PC-3 (cell line): ENCODE results near the gene THOC6.

Source experiments
- EZH2 ChIP-seq: fragments of 300-600 bp; sonication (generic); IDR thresholded peaks from one replicate; pipeline ENCODE4 v1.6.1; 2017; ENCODE audit warnings: antibody characterized with exemption, mild to moderate bottlenecking, low read length; ENCODE audit not compliant: unreplicated experiment
- TF ChIP-seq, protein P1 (sequence below): fragments of 300-600 bp; sonication (generic); conservative IDR thresholded peaks from 2 replicates; pipeline ENCODE4 v1.5.1; 2017; ENCODE audit warnings: antibody characterized with exemption, low read depth, mild to moderate bottlenecking, low read length

DNA sequence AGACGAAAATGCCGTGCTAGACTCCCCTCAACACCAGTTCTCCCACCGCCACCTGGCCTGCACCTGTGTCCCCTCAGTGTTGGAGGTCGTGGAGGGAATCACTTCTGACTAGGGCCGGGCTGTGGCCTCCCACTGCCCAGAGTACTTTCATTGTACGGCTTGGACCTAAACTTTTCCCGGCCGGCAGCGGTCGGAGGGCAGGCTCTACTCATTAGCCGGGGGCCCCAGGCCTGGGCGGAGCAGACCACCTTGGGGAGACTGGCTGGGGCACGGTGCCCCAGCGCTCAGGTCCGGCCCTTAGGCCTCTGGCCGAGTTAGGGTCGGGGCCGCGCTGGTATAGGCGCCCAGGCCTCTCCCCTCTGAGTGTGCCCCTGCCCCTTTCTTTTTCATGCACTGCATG, 6.5 kb upstream of the THOC6 start:
- TF ChIP-seq, protein P1, sequence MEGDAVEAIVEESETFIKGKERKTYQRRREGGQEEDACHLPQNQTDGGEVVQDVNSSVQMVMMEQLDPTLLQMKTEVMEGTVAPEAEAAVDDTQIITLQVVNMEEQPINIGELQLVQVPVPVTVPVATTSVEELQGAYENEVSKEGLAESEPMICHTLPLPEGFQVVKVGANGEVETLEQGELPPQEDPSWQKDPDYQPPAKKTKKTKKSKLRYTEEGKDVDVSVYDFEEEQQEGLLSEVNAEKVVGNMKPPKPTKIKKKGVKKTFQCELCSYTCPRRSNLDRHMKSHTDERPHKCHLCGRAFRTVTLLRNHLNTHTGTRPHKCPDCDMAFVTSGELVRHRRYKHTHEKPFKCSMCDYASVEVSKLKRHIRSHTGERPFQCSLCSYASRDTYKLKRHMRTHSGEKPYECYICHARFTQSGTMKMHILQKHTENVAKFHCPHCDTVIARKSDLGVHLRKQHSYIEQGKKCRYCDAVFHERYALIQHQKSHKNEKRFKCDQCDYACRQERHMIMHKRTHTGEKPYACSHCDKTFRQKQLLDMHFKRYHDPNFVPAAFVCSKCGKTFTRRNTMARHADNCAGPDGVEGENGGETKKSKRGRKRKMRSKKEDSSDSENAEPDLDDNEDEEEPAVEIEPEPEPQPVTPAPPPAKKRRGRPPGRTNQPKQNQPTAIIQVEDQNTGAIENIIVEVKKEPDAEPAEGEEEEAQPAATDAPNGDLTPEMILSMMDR: no peak
- no peak for TF ChIP-seq EZH2
